ENCODE measurements around the gene SLC23A1.

DNA sequence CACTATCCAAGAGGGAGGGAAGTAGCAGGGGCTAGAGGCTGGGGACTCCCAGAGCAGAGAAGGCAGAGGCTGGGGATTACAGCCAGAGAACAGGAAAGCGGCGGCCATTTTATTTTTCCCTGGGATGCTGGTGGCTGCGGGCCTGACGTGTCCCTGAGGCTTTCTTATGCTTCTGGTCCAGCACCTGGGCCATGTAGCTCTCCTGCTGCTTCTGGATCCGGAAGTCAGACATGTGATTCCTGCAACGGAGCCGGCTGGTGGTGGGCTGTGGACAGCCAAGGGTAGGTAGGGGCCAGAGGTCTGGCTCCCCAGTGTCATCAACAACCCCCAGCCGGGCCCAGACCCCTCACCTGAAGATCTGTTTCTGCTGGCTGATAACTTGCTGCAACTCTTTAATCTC lies 13.6 kb upstream of the SLC23A1 start:
- TF ChIP-seq POLR2AphosphoS5 (IDR thresholded peaks at IDR 0.05; ENCODE audit: low read depth, low read length) (no peak), TAF1 (IDR thresholded peaks at IDR 0.05; ENCODE audit: borderline replicate concordance, insufficient read depth, low read length) (no peak)

Data from PFSK-1 (cell line).